MCF 10A (cell line): ENCODE measurements around the gene FAM118B. TPM values are rescaled to one million over a fixed set of nuclear protein-coding genes. Genes with fewer than 3 reads are reported as not detected.

Experiments
- BruUV-seq: library from RNA; stranded (reverse); fragments of 400-500 nt; replicated peaks from 2 replicates; lab custom pipeline; 2021; lab: Mats Ljungman, UMichigan
- CTCF ChIA-PET: fragments of 300-600 bp; sonication (Branson Sonifier 250); formaldehyde crosslinking; extraction: SDS; loops from one replicate; lab custom pipeline; 2021; ENCODE audit warnings: antibody characterized with exemption, inconsistent platforms; lab: Yijun Ruan, JAX
- POLR2A ChIA-PET: fragments of 300-600, 350-650 bp; sonication (Branson Sonifier 250); formaldehyde crosslinking; extraction: SDS; loops from one replicate; lab custom pipeline; 2020; ENCODE audit warnings: antibody characterized with exemption, inconsistent platforms; lab: Yijun Ruan, JAX
- DNase-seq: peaks from one replicate; pipeline ENCODE4 v3.0.0-alpha.2; 2018; ENCODE audit not compliant: unreplicated experiment
- H3K27ac Mint-ChIP-seq: one replicate; pipeline ENCODE4 v1.8.0; 2022; ENCODE audit warnings: mild to moderate bottlenecking, low read depth, mixed read lengths; ENCODE audit not compliant: unreplicated experiment
- H3K27me3 Mint-ChIP-seq: one replicate; pipeline ENCODE4 v1.8.0; 2022; ENCODE audit warnings: mixed read lengths; ENCODE audit not compliant: insufficient read depth, unreplicated experiment
- H3K36me3 Mint-ChIP-seq: one replicate; pipeline ENCODE4 v1.8.0; 2022; ENCODE audit warnings: mild to moderate bottlenecking, moderate library complexity, mixed read lengths; ENCODE audit not compliant: insufficient read depth, unreplicated experiment
- H3K4me1 Mint-ChIP-seq: one replicate; pipeline ENCODE4 v1.8.0; 2022; ENCODE audit warnings: mixed read lengths; ENCODE audit not compliant: insufficient read depth, unreplicated experiment
- H3K4me3 Mint-ChIP-seq: one replicate; pipeline ENCODE4 v1.8.0; 2022; ENCODE audit warnings: mild to moderate bottlenecking, moderate library complexity, mixed read lengths; ENCODE audit not compliant: unreplicated experiment
- H3K9me3 Mint-ChIP-seq: one replicate; pipeline ENCODE4 v1.8.0; 2022; ENCODE audit warnings: mixed read lengths; ENCODE audit not compliant: unreplicated experiment
- CTCF ChIP-seq: fragments of 200-600 bp; IDR thresholded peaks from one replicate; pipeline ENCODE4 v1.8.0; 2022; ENCODE audit warnings: antibody characterized with exemption, mild to moderate bottlenecking; ENCODE audit not compliant: unreplicated experiment
- intact Hi-C: fragments of 100-400 bp; cut with micrococcal nuclease; formaldehyde crosslinking; loops from 2 replicates; pipeline ENCODE4 v1.14.1; 2022
- total RNA-seq: library from RNA; stranded (reverse); gene quantifications from 2 replicates; pipeline ENCODE4 v1.2.3, GENCODE V29; 2022

The FAM118B gene
- total RNA-seq, 1 experiment from 2014 or later = 8.3 TPM

- H3K4me3 Mint-ChIP-seq = peak within 1 kb of the TSS; percentile 94
- no peaks in the 10 kb centered on the region for H3K9me3 Mint-ChIP-seq
- ChIA-PET CTCF (interaction anchor here (0.6 kb wide), 1 partner anchor 41 kb away, joined by 3 read pairs; no protein-coding TSS in a partner anchor), POLR2A (interaction anchor here (0.5 to 3.4 kb wide), 21 partner anchors 10 to 1227 kb away, joined by 3 to 41 read pairs (median 3); partner anchors contain the start of genes DCPS, FAM118B, PUS3 and RPUSD4)
- peak; percentile 99 for DNase-seq
- BruUV-seq = TSS peak; percentile 81
- H3K36me3 Mint-ChIP-seq = peaks cover 60% of the 10 kb centered on the region
- no peak for TF ChIP-seq CTCF
- H3K27me3 Mint-ChIP-seq = no peaks in the 10 kb centered on the region
- intact Hi-C loops = loop anchor here (1.0 to 5.0 kb wide), 3 partner anchors 35 to 347 kb away; partner anchors contain the start of genes DCPS, FAM118B and RPUSD4
- H3K4me1 Mint-ChIP-seq = peaks cover 23% of the 10 kb centered on the region
- peak within 1 kb of the TSS; percentile 97 for H3K27ac Mint-ChIP-seq
Measured at GRCh38 chr11:126268708-126269579, 57.4 kb downstream of the FAM118B start, which contains the start of the genes FOXRED1 and SRPRA. Gene FOXRED1 (plus strand): TSS chr11:126269154. CDS start chr11:126269207, 53 bp downstream. Gene SRPRA (minus strand): TSS chr11:126268895. CDS start chr11:126268804, 91 bp downstream.

DNA sequence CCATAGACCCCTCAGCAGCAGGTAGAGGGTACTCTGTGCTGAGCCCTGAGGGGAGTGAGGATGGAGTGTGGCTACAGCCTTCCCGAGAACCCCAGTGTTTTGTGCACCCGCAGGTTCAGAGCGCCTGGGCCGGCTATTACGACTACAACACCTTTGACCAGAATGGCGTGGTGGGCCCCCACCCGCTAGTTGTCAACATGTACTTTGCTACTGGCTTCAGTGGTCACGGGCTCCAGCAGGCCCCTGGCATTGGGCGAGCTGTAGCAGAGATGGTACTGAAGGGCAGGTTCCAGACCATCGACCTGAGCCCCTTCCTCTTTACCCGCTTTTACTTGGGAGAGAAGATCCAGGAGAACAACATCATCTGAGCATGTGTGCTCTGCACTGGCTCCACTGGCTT lies 65.7 kb downstream of the FAM118B start:
- CTCF ChIA-PET = interaction anchor here (0.6 kb wide), 1 partner anchor 92 kb away, joined by 3 read pairs; no protein-coding TSS in a partner anchor
- intact Hi-C loops = no loop called here
- POLR2A ChIA-PET = no interaction called here
- Mint-ChIP-seq H3K9me3 (no peaks in the 10 kb centered on the region), H3K4me3 (no peak overlapping the region), H3K27me3 (no peaks in the 10 kb centered on the region), H3K27ac (no peak overlapping the region), H3K36me3 (peaks cover 15% of the 10 kb centered on the region), H3K4me1 (peaks cover 11% of the 10 kb centered on the region)
- no peak for DNase-seq
- BruUV-seq = no TSS peak
- no peak for TF ChIP-seq CTCF

GRCh38 chr11:126277780-126278179 lies 66.2 kb downstream of the FAM118B start:
- Mint-ChIP-seq H3K4me3 (no peak overlapping the region), H3K4me1 (peaks cover 13% of the 10 kb centered on the region), H3K27me3 (no peaks in the 10 kb centered on the region), H3K36me3 (peaks cover 12% of the 10 kb centered on the region), H3K9me3 (no peaks in the 10 kb centered on the region), H3K27ac (no peak overlapping the region)
- intact Hi-C loops = no loop called here
- POLR2A ChIA-PET = interaction anchor here (2.5 kb wide), 1 partner anchor 9 kb away, joined by 6 read pairs; the partner anchor contains the start of genes FOXRED1 and SRPRA
- CTCF ChIA-PET = interaction anchor here (0.6 kb wide), 1 partner anchor 92 kb away, joined by 3 read pairs; no protein-coding TSS in a partner anchor
- no peak for DNase-seq
- TF ChIP-seq CTCF = no peak
- BruUV-seq = no TSS peak

DNA sequence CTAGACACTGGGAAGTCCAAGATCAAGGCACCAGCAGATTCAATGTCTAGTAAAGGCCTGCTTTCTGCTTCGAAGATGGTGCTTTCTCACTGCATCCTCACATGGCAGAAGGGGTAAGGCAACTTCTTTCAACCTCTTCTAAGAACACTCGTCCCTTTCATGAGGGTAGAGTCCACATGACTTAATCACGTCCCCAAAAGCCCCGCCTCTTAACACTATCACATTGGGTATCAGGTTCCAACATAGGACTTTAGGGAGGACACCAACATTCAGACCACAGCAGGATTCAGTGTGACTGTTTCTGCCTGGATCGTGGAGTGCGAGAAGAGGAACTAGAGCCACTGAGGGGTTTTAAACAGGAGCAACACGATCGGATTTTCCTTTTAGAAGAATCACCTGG lies 67.6 kb downstream of the FAM118B start:
- BruUV-seq = no TSS peak
- TF ChIP-seq CTCF = no peak
- H3K4me1 Mint-ChIP-seq = peaks cover 13% of the 10 kb centered on the region
- no peak for DNase-seq
- ChIA-PET CTCF (interaction anchor here (0.6 kb wide), 1 partner anchor 40 kb away, joined by 4 read pairs; no protein-coding TSS in a partner anchor), POLR2A (interaction anchor here (2.5 kb wide), 1 partner anchor 11 kb away, joined by 6 read pairs; the partner anchor contains the start of genes FOXRED1 and SRPRA)
- peaks cover 7% of the 10 kb centered on the region for H3K36me3 Mint-ChIP-seq
- no peak overlapping the region for H3K4me3 Mint-ChIP-seq
- H3K27ac Mint-ChIP-seq = no peak overlapping the region
- H3K9me3 Mint-ChIP-seq = no peaks in the 10 kb centered on the region
- intact Hi-C loops = no loop called here
- H3K27me3 Mint-ChIP-seq = no peaks in the 10 kb centered on the region
